Cerebellar cortex (tissue), 1 donor: ENCODE results near the gene LTA4H.
"Not testable (repeated sequence)": the region's sequence is repeated elsewhere in the genome, so short reads cannot be mapped to it uniquely, and the experiment has no call there.

Source experiments
- DNase-seq: peaks from one replicate; pipeline ENCODE4 v3.0.0-alpha.2; 2015; ENCODE audit warnings: low spot score

The LTA4H gene

GRCh38 chr12:95990136-95990535 is 45.3 kb downstream of the LTA4H start:
- DNase-seq: no peak

DNA sequence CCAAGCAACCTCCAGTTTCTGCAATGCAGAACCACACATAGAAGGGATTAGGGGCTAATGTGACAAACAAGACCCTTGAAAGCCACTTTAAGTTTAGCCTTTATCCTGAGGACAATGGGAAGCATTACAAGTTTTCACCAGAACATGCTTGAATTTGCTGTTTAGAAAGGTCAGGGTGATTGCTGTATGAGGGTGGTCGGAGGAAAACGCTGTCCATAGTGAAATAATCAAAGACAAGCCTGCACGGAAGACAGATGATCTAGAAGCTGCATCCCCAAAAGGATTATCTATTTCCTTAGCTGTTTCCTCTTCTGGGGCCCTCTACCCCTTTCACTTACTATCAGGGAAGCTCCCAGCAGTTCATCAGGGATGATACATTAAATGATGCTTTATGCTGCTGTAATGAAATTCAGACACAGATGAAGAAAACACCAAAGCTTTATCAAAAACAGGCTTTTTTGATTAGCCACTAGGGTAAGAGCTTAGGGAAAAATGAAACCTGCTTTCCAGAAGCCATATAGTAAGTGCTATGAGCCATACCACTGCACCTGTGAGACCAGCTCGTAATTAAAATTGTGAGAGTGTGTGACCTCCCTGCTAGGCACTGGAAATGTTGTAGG is 45.8 kb downstream of the LTA4H start:
- no peak for DNase-seq

DNA sequence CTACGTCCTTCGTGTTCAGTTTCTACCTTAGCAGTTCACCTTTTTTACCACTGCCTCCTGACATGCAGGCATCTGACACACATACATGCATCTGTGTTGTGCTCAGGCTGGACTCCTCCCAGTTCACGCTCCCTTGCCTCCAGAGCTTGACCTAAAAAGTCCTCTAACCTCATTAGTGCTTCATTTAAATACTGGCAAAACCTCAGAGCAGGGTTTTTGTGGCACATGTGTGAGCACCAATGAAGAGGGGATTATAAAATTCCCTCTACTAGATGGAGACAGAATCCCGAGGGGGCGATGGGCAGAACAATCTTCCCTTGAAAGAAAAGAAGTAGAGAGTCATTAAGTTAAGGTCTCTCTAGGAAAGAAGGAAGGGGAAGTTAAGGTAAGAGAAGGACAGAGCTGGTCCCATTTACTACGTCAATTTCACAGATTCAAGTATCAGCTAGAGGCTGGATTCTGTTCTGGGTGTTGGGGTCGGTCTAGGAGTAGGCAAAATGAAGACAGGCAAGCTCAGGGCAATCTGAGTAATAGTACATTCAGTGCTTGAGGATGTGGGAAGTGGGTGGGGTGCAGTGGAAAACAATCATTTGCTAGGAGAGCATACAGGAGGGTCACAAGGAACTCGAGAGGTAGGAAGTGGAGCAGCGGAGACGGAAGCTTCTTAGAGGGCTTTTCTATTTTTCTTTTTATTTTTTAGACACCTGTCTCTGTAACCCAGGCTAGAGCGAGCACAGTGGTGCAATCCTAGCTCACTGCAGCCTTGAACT is 46.7 kb downstream of the LTA4H start:
- no peak for DNase-seq

- no peak for DNase-seq
Observed at GRCh38 chr12:95986635-95987570, 48.5 kb downstream of the LTA4H start.

- DNase-seq: no peak
Observed at GRCh38 chr12:95984682-95985081, 50.7 kb downstream of the LTA4H start.

GRCh38 chr12:95982602-95983001 is 52.8 kb downstream of the LTA4H start:
- DNase-seq: no peak

DNA sequence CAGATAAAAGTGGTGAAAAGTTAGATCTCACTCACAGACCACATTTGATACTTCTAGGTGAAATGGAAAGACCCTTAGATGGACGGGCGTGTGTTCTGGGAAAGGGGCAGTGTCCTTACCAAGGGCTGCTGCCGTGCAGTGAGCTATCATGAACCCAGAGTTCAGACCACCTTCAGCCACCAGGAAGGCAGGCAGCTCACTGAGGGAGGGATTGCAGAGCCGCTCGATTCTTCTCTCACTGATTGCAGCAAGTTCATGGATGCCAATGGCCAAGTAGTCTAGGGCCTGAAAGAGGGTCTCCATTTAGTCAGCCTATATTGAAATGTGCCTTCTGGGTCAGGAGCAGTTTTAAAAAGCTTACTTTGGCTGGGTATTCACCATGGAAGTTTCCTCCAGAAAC is 55.0 kb downstream of the LTA4H start:
- no peak for DNase-seq

DNA sequence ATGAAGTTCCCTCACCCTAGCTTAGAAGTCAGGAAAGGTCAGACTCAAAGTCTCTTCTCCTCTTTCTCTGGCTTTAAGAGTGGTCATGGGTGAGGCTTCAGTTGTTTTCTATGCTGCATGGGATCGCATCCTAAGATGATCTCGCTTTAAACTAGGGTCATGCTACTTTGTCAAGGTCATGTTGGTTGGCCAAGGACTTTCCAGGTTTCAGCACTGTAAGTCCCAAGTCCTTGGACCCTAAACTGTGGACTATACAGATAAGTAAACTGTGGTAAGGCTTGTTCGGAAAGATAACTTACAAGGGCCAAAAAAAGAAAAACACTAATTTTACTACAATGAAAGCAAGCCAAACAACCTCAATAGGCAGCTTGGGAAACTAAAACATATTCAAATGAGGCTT is 56.6 kb downstream of the LTA4H start:
- no peak for DNase-seq

DNA sequence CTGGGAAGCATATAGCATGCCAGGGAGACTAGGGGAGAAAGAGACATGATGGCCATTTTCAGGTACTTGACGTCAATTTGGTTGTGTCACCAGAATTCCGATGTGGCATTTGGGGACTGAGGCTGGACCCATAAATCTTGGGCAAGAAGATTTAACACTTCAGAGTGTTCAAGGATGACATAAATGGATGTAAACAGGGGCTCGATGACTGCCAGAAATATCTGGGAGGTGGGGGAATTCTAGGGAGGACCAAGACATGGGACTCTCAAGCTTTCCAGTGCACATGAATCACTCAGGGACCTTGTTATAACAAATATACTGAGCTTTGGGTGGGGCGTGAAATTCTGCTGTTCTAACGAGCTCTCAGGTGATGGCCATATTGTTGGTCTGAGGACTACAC is 57.0 kb downstream of the LTA4H start:
- DNase-seq: no peak

DNA sequence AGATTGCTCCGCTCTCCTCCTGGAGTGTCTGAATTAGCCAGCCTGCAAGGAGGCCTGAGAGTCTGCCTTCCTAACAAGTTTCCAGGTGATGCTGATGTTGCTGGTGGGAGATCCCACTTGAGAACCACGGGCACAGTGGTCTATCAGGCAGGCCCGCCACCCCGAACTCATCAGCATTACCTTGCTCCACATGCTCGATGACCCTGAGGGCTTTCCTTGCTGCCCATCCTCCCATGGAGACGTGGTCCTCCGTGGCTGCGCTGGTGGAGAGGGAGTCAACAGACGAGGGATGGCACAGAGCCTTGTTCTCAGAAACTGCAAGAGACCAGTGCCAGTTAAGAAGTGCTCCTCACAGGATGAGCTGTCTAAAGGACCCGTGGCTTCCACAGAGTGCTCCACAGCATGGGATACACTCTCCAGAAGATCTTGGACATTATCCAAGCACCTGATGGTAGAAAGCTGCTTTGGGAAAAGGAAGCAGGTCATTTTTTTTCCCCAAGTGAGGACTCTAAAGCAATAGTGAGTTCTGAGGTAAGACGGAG is 57.6 kb downstream of the LTA4H start:
- DNase-seq: no peak

DNA sequence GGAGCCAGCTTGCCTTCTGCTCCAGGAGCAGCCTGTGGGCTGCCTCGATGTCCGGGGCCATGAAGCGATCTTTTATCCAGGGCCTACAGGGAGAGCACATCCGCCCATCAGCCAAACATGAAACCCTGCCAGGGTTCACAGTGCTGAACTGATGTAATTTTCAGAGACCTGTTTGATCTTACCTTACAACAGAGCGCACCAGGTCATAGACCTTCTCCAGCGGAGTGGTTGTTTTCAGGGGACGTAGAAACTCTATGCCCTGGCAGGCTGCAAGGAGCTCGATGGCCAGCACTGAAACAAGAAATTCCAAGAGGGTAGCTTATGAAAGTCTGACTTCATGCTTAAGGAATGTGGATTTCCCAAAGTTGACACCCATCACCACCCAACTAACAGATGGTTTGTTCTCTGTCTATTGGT is 59.0 kb downstream of the LTA4H start:
- no peak for DNase-seq

GRCh38 chr12:95975491-95975890 is 59.9 kb downstream of the LTA4H start:
- DNase-seq: no peak

DNA sequence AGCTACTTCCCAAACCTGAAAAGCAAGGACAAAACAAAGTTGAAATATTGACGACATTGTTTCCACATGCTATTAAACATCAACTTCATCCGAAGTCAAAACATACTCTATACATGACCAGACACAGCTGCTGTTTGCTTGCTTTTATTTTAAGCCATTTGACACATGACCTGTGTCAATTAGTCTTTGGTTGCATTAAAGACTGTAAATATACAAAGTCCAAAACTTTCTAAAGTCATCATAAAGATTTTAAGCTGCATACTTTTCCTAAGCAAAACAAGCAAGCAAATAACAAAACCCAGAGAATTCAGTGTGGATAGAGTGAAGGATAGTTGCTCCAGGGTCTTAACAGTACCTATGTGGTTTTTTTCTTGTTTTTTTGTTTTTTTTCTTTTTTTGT is 61.0 kb downstream of the LTA4H start:
- no peak for DNase-seq

DNA sequence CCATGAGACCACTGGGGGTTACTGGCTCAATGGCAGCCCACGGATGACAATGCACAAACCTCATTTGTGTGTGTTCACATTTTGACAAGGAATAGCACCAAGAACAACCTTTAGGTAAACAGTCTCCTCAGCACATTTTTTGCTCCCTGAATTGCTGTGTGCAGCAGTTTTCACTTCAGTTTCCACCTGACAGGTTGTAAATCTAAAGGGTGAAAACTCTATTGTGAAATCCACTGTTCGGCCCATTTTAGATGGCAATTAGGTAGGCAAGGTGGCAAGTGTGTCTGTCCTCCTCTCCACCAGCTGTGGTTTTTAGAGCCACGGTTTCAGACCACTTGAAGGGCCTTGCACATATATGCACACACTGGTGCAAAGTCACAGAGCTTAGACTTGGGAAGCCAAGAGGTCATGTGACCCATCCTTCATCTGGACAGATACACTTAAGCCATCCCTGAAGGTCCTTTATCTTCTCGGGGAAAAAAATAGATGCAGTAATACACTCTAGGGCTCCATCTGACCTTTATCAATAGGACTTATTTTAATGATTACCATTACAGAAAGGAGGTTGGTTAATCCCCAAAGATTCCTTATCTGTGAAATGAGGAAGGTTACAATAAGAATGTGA is 62.4 kb downstream of the LTA4H start:
- DNase-seq: no peak

DNA sequence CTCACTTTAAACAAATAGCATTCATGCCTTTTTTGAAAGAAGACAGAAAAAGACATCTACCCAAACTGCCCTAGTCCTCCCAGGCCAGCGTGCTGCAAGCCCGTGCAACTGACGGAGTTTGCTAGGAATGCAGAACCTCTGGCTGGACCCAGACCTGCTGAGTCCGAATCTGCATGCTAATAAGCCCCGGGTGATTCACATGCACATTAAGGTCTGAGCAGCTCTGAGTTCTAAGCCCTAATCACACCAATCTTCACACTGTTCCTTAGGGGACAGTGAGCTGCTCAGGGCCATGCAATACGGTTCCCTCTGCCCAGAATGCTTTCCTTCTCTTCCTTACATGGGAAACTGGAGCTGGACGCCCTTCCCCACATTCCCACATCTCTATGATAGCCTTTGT is 64.5 kb downstream of the LTA4H start:
- DNase-seq: no peak

DNA sequence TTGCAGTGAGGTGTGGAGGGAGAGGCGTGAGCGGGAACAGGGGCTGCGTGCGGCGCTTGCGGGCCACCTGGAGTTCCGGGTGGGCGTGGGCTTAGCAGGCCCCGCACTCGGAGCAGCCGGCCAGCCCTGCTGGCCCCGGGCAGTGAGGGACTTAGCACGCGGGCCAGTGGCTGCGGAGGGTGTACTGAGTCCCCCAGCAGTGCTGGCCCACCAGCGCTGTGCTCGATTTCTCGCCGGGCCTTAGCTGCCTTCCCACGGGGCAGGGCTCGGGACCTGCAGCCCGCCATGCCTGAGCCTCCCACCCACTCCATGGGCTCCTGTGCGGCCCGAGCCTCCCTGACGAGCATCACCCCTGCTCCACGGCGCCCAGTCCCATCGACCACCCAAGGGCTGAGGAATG is 66.3 kb downstream of the LTA4H start:
- DNase-seq: not testable (repeated sequence)

- DNase-seq: no peak
Observed at GRCh38 chr12:95967301-95967700, 68.1 kb downstream of the LTA4H start.

DNA sequence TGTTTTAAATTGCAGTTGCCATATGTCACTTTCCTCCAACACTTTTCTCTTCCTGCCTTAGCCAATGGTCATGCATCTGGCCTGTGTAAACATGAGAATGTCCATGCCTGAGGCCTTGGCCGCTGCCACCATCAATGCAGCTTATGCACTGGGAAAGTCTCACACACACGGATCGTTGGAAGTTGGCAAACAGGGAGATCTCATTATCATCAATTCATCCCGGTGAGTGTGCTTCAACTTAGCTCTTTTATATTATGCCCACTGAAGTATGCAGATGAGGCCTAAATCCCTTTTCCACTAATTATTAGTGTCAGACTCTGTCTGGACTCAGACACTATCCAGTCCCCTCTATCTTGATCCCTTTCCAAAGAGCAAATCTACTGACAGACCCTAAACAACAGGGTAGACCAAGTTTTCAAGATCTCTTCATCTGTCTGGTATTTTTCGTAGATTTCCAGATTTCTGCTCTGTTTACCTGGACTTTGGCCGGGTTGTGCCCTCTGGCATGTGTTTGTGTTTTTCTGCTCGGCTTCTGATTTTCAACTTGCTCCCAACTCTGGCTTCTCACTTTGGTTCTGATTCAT is 69.0 kb downstream of the LTA4H start:
- DNase-seq: no peak

DNA sequence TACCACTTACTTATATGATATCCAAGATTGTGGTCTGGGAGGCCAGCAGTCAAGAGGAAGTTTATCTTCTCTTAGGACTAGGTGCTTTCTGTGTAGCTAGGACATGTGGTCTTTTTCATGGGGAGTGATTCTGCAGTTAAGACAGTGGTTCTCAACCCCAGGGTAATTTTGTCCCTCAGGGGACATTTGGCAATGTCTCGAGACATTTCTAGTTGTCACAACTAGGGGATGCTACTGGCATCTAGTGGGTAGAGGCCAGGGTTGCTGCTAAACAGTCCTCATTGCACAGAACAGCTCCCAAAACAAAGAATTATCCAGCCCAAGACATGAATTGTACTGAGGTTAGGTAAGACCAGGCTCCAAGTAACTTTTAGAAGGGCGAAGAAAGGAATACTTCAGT is 72.3 kb downstream of the LTA4H start:
- DNase-seq: peak; percentile 11

GRCh38 chr12:95962222-95962621 is 73.2 kb downstream of the LTA4H start:
- no peak for DNase-seq

- no peak for DNase-seq
Observed at GRCh38 chr12:95960241-95960640, 75.1 kb downstream of the LTA4H start.

DNA sequence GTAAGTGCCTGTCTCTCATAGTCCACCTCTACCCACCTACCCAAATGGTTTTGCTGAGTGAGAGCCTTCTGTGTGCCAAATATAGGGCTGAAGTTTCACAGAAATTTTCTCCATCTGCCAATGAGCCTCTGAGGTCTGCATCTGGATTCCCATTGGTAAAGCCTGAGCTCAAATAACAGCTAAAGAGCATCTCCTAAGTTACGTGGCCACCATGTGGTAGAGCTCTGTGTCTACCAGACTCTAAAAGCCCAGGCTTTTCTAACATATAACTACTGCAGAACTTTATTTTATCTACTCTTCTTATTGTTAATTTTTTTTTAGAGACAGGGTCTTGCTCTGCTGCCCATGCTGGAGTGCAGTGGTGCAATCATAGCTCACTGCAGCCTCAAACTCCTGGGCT is 76.3 kb downstream of the LTA4H start:
- peak; percentile 34 for DNase-seq
